HG02588 (cell line): ENCODE results near the gene TTN.
A peak's percentile ranks its signal among the peaks of the same experiment; 100 is the strongest.

Source experiments
- ATAC-seq: cut with Tn5 transposase; IDR thresholded peaks from one replicate; pipeline ENCODE4 v1.9.1; 2021; ENCODE audit warnings: mild to moderate bottlenecking, moderate library complexity; ENCODE audit not compliant: unreplicated experiment

TTN gene

GRCh38 chr2:178807227-178808008, at the start of gene TTN:
TSS of gene TTN (minus strand) at chr2:178807423. CDS start at chr2:178804642, 2,781 bp downstream.
- no peak for ATAC-seq

- no peak for ATAC-seq
Measured at GRCh38 chr2:178855151-178855550, 47.9 kb upstream of the TTN start.

- ATAC-seq = no peak
Measured at GRCh38 chr2:178848335-178848734, 41.1 kb upstream of the TTN start.

GRCh38 chr2:178846458-178846802, 39.2 kb upstream of the TTN start:
- ATAC-seq = no peak

GRCh38 chr2:178845566-178846457, 38.6 kb upstream of the TTN start:
- ATAC-seq = no peak

GRCh38 chr2:178844701-178845100, 37.5 kb upstream of the TTN start:
- ATAC-seq = no peak

- no peak for ATAC-seq
Measured at GRCh38 chr2:178844269-178844668, 37.0 kb upstream of the TTN start.

GRCh38 chr2:178843697-178844096, 36.5 kb upstream of the TTN start:
- no peak for ATAC-seq

GRCh38 chr2:178836807-178837206, 29.6 kb upstream of the TTN start:
- no peak for ATAC-seq

GRCh38 chr2:178834086-178834485, 26.9 kb upstream of the TTN start:
- no peak for ATAC-seq

- ATAC-seq = no peak
Measured at GRCh38 chr2:178833382-178833781, 26.2 kb upstream of the TTN start.

- ATAC-seq = no peak
Measured at GRCh38 chr2:178830451-178830850, 23.2 kb upstream of the TTN start.

GRCh38 chr2:178829981-178830380, 22.8 kb upstream of the TTN start:
- ATAC-seq = no peak

GRCh38 chr2:178829299-178829960, 22.2 kb upstream of the TTN start:
- ATAC-seq = no peak

- no peak for ATAC-seq
Measured at GRCh38 chr2:178828486-178828881, 21.3 kb upstream of the TTN start.

GRCh38 chr2:178827739-178828485, 20.7 kb upstream of the TTN start:
- ATAC-seq = no peak

GRCh38 chr2:178827111-178827510, 19.9 kb upstream of the TTN start:
- no peak for ATAC-seq

GRCh38 chr2:178825183-178825582, 18.0 kb upstream of the TTN start:
- ATAC-seq = no peak

GRCh38 chr2:178824181-178824580, 17.0 kb upstream of the TTN start:
- no peak for ATAC-seq

GRCh38 chr2:178819992-178820391, 12.8 kb upstream of the TTN start:
- ATAC-seq = peak; percentile 85
